ENCODE measurements around the gene SUV39H1.
"Not testable (repeated sequence)": the region's sequence is repeated elsewhere in the genome, so short reads cannot be mapped to it uniquely, and the experiment has no call there.

Gene SUV39H1

DNA sequence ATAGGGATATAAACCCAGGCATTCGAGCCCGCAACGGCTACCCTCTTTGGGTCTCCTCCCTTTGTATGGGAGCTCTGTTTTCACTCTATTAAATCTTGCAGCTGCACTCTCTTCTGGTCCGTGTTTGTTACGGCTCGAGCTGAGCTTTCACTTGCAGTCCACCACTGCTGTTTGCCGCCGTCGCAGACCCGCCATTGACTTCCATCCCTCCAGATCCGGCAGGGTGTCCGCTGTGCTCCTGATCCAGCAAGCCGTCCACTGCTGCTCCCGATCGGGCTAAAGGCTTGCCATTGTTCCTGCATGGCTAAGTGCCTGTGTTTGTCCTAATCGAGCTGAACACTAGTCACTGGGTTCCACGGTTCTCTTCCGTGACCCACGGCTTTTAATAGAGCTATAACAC is 41.8 kb upstream of the SUV39H1 start:
- H3K4me3 ChIP-seq (ENCODE audit: insufficient read depth in 1 of 2, low read depth in 1 of 2, low read length in 2 of 2); H3K36me3 ChIP-seq (ENCODE audit: control insufficient read depth in 1 of 2, insufficient read depth in 2 of 2, low read depth in 1 of 2, low read length in 2 of 2); H2AK5ac ChIP-seq (ENCODE audit: low read length, severe bottlenecking); H2BK120ac ChIP-seq (ENCODE audit: low read depth, low read length); H4K8ac ChIP-seq (ENCODE audit: low read length); H2BK15ac ChIP-seq (ENCODE audit: low read depth, poor library complexity, severe bottlenecking); H3K18ac ChIP-seq (ENCODE audit: low read depth in 1 of 2, low read length in 2 of 2); H3K4me1 ChIP-seq (ENCODE audit: control insufficient read depth, insufficient read depth, low read depth, low read length); H3K9me3 ChIP-seq (ENCODE audit: control insufficient read depth, low read length); H3K79me1 ChIP-seq (replicated peaks; ENCODE audit: low read length, poor library complexity, severe bottlenecking); H3K23ac ChIP-seq (ENCODE audit: low read length in 2 of 2); H3K14ac ChIP-seq (ENCODE audit: low read length in 2 of 2); H4K91ac ChIP-seq (ENCODE audit: low read length); DNase-seq; H2BK5ac ChIP-seq (ENCODE audit: low read depth, low read length, poor library complexity, severe bottlenecking); H3K4me2 ChIP-seq (ENCODE audit: low read length, poor library complexity, severe bottlenecking); H3K9ac ChIP-seq (ENCODE audit: low read length); H3K27ac ChIP-seq (ENCODE audit: low read length, poor library complexity, severe bottlenecking); H2AFZ ChIP-seq (ENCODE audit: low read depth, low read length); H3K4ac ChIP-seq (ENCODE audit: low read depth in 1 of 2, low read length in 2 of 2); H2BK12ac ChIP-seq (ENCODE audit: low read length in 2 of 2): not testable (repeated sequence)
- peaks cover 9 to 23% of the 10 kb centered on the region in 2 experiments for H3K27me3 ChIP-seq (ENCODE audit: control insufficient read depth in 1 of 2, insufficient read depth in 1 of 2, low read length in 2 of 2)
- 76% methylated on average over 19 of the region's 19 CpGs for WGBS

GRCh38 chrX:48659686-48660085 is 36.8 kb upstream of the SUV39H1 start:
- H2AFZ ChIP-seq (ENCODE audit: low read depth, low read length); H2BK15ac ChIP-seq (ENCODE audit: low read depth, poor library complexity, severe bottlenecking); H4K8ac ChIP-seq (ENCODE audit: low read length); H3K27me3 ChIP-seq (ENCODE audit: control insufficient read depth in 1 of 2, insufficient read depth in 1 of 2, low read length in 2 of 2); H3K4me3 ChIP-seq (ENCODE audit: insufficient read depth in 1 of 2, low read depth in 1 of 2, low read length in 2 of 2); H3K9me3 ChIP-seq (ENCODE audit: control insufficient read depth, low read length); H3K36me3 ChIP-seq (ENCODE audit: control insufficient read depth in 1 of 2, insufficient read depth in 2 of 2, low read depth in 1 of 2, low read length in 2 of 2); H2BK120ac ChIP-seq (ENCODE audit: low read depth, low read length); H3K4me1 ChIP-seq (ENCODE audit: control insufficient read depth, insufficient read depth, low read depth, low read length); H3K27ac ChIP-seq (ENCODE audit: low read length, poor library complexity, severe bottlenecking); H2BK5ac ChIP-seq (ENCODE audit: low read depth, low read length, poor library complexity, severe bottlenecking); H3K18ac ChIP-seq (ENCODE audit: low read depth in 1 of 2, low read length in 2 of 2); H3K14ac ChIP-seq (ENCODE audit: low read length in 2 of 2); H3K4ac ChIP-seq (ENCODE audit: low read depth in 1 of 2, low read length in 2 of 2); H3K4me2 ChIP-seq (ENCODE audit: low read length, poor library complexity, severe bottlenecking); H3K79me1 ChIP-seq (replicated peaks; ENCODE audit: low read length, poor library complexity, severe bottlenecking); H2AK5ac ChIP-seq (ENCODE audit: low read length, severe bottlenecking); DNase-seq; H4K91ac ChIP-seq (ENCODE audit: low read length); H3K23ac ChIP-seq (ENCODE audit: low read length in 2 of 2); H2BK12ac ChIP-seq (ENCODE audit: low read length in 2 of 2); H3K9ac ChIP-seq (ENCODE audit: low read length): not testable (repeated sequence)
- 89% methylated on average over 9 of the region's 34 CpGs for WGBS

DNA sequence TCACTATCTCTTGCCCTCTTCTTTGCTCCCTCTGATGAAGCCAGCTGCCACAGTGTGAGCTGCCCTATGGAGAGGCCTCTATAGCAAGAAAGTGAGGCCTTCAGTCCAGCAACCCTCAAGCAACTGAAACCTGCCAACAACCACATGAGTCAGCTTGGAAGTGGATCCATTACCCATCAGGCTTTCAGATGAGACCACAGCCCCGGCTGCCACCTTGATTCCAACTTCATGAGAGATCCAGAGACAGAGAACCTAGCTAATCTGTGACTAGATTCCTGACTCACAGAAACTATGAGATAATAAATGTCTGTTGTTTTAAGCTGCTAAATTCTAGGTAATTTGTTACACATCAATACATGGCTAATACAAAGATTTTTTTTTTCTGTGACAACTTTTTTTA is 33.3 kb upstream of the SUV39H1 start:
- H4K8ac ChIP-seq (ENCODE audit: low read length) = no peak overlapping the region
- no peak overlapping the region for H2BK5ac ChIP-seq (ENCODE audit: low read depth, low read length, poor library complexity, severe bottlenecking)
- H2BK120ac ChIP-seq (ENCODE audit: low read depth, low read length) = no peak overlapping the region
- no peak overlapping the region for H3K18ac ChIP-seq (ENCODE audit: low read depth in 1 of 2, low read length in 2 of 2)
- H3K4ac ChIP-seq (ENCODE audit: low read depth in 1 of 2, low read length in 2 of 2) = no peak overlapping the region
- H3K27me3 ChIP-seq (ENCODE audit: control insufficient read depth in 1 of 2, insufficient read depth in 1 of 2, low read length in 2 of 2) = peaks cover 0 to 7% of the 10 kb centered on the region in 2 experiments
- H2AFZ ChIP-seq (ENCODE audit: low read depth, low read length) = no peak overlapping the region
- no peak overlapping the region for H3K4me2 ChIP-seq (ENCODE audit: low read length, poor library complexity, severe bottlenecking)
- H3K9ac ChIP-seq (ENCODE audit: low read length) = no peak overlapping the region
- DNase-seq = no peak
- 83% methylated on average over 1 of the region's 1 CpG for WGBS
- no peak overlapping the region for H3K4me3 ChIP-seq (ENCODE audit: insufficient read depth in 1 of 2, low read depth in 1 of 2, low read length in 2 of 2)
- no peak overlapping the region for H4K91ac ChIP-seq (ENCODE audit: low read length)
- H3K79me1 ChIP-seq (replicated peaks; ENCODE audit: low read length, poor library complexity, severe bottlenecking) = no peaks in the 10 kb centered on the region
- H2BK12ac ChIP-seq (ENCODE audit: low read length in 2 of 2) = no peak overlapping the region
- peaks cover 6% of the 10 kb centered on the region for H3K9me3 ChIP-seq (ENCODE audit: control insufficient read depth, low read length)
- H2AK5ac ChIP-seq (ENCODE audit: low read length, severe bottlenecking) = no peak overlapping the region
- no peak overlapping the region for H3K27ac ChIP-seq (ENCODE audit: low read length, poor library complexity, severe bottlenecking)
- no peak overlapping the region for H3K14ac ChIP-seq (ENCODE audit: low read length in 2 of 2)
- no peak overlapping the region for H2BK15ac ChIP-seq (ENCODE audit: low read depth, poor library complexity, severe bottlenecking)
- no peaks in the 10 kb centered on the region for H3K36me3 ChIP-seq (ENCODE audit: control insufficient read depth in 1 of 2, insufficient read depth in 2 of 2, low read depth in 1 of 2, low read length in 2 of 2)
- H3K4me1 ChIP-seq (ENCODE audit: control insufficient read depth, insufficient read depth, low read depth, low read length) = no peaks in the 10 kb centered on the region
- H3K23ac ChIP-seq (ENCODE audit: low read length in 2 of 2) = no peak overlapping the region

- no peak overlapping the region for H3K14ac ChIP-seq (ENCODE audit: low read length in 2 of 2)
- no peak overlapping the region for H3K4me2 ChIP-seq (ENCODE audit: low read length, poor library complexity, severe bottlenecking)
- no peak for DNase-seq
- no peak overlapping the region for H3K23ac ChIP-seq (ENCODE audit: low read length in 2 of 2)
- H3K36me3 ChIP-seq (ENCODE audit: control insufficient read depth in 1 of 2, insufficient read depth in 2 of 2, low read depth in 1 of 2, low read length in 2 of 2) = no peaks in the 10 kb centered on the region
- no peak overlapping the region for H2BK5ac ChIP-seq (ENCODE audit: low read depth, low read length, poor library complexity, severe bottlenecking)
- H3K4me1 ChIP-seq (ENCODE audit: control insufficient read depth, insufficient read depth, low read depth, low read length) = no peaks in the 10 kb centered on the region
- H3K18ac ChIP-seq (ENCODE audit: low read depth in 1 of 2, low read length in 2 of 2) = no peak overlapping the region
- H3K9me3 ChIP-seq (ENCODE audit: control insufficient read depth, low read length) = peaks cover 6% of the 10 kb centered on the region
- H3K4me3 ChIP-seq (ENCODE audit: insufficient read depth in 1 of 2, low read depth in 1 of 2, low read length in 2 of 2) = no peak overlapping the region
- no peak overlapping the region for H2AK5ac ChIP-seq (ENCODE audit: low read length, severe bottlenecking)
- no peak overlapping the region for H2AFZ ChIP-seq (ENCODE audit: low read depth, low read length)
- no peak overlapping the region for H2BK15ac ChIP-seq (ENCODE audit: low read depth, poor library complexity, severe bottlenecking)
- H3K9ac ChIP-seq (ENCODE audit: low read length) = no peak overlapping the region
- no peak overlapping the region for H2BK120ac ChIP-seq (ENCODE audit: low read depth, low read length)
- H3K27ac ChIP-seq (ENCODE audit: low read length, poor library complexity, severe bottlenecking) = no peak overlapping the region
- no peak overlapping the region for H2BK12ac ChIP-seq (ENCODE audit: low read length in 2 of 2)
- H3K4ac ChIP-seq (ENCODE audit: low read depth in 1 of 2, low read length in 2 of 2) = no peak overlapping the region
- no peaks in the 10 kb centered on the region for H3K79me1 ChIP-seq (replicated peaks; ENCODE audit: low read length, poor library complexity, severe bottlenecking)
- H4K91ac ChIP-seq (ENCODE audit: low read length) = no peak overlapping the region
- no peak overlapping the region for H4K8ac ChIP-seq (ENCODE audit: low read length)
- H3K27me3 ChIP-seq (ENCODE audit: control insufficient read depth in 1 of 2, insufficient read depth in 1 of 2, low read length in 2 of 2) = peaks cover 0 to 7% of the 10 kb centered on the region in 2 experiments
- 100% methylated on average over 1 of the region's 1 CpG for WGBS
Measured at GRCh38 chrX:48664156-48664555, 32.4 kb upstream of the SUV39H1 start.
